NCI-H524 treated with DMSO at 0.1 percent for 48 hours (cell line): ENCODE data around the gene SLC38A10.
"Not testable (repeated sequence)": the region's sequence is repeated elsewhere in the genome, so short reads cannot be mapped to it uniquely, and the experiment has no call there.

Experiments used
- DNase-seq: peaks from one replicate; lab custom pipeline; 2025; lab: John Stamatoyannopoulos, UW

SLC38A10 gene

DNA sequence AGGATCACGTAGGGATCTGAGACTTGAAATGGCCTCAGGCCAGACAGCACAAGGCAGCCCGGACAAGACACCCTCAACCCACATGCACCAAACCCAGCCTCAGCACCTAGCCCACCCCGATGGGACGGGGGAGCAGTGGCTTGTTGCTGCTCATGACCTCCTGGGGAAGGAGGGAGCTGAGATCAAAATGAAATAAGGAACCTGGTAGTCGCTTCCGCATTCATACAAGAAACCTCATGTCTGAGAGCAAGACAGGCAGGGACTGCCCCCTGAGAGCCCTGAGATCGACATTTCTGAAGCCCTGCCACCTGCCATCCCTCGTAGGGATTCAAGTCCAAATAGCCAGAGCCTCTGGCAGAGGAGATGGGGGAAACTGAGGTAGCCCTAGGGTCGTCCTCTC lies 66.7 kb downstream of the SLC38A10 start:
- DNase-seq = no peak

DNA sequence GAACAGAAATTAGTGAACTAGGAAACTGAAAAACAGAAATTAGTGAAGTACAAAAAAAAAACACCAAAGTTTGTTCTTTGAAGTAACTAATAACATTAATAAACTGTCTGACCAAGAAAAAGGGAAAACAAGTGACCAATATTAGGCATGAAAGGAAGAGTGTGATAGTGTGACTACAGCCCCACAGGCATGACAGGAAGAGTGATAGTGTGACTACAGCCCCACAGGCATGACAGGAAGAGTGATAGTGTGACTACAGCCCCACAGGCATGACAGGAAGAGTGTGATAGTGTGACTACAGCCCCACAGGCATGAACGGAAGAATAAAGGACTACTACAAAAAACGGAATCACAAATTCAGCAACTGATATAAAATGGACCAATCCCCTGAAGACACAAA lies 67.5 kb downstream of the SLC38A10 start:
- not testable (repeated sequence) for DNase-seq

GRCh38 chr17:81223762-81224130 lies 71.4 kb downstream of the SLC38A10 start:
- no peak for DNase-seq

- peak; percentile 95 for DNase-seq
Measured at GRCh38 chr17:81222906-81223761, 72.0 kb downstream of the SLC38A10 start, which contains the start of gene CEP131. CEP131 (minus strand) TSS chr17:81222965; CDS start chr17:81220056, 2,909 bp downstream.

GRCh38 chr17:81222620-81222905 lies 72.5 kb downstream of the SLC38A10 start:
- DNase-seq = no peak

DNA sequence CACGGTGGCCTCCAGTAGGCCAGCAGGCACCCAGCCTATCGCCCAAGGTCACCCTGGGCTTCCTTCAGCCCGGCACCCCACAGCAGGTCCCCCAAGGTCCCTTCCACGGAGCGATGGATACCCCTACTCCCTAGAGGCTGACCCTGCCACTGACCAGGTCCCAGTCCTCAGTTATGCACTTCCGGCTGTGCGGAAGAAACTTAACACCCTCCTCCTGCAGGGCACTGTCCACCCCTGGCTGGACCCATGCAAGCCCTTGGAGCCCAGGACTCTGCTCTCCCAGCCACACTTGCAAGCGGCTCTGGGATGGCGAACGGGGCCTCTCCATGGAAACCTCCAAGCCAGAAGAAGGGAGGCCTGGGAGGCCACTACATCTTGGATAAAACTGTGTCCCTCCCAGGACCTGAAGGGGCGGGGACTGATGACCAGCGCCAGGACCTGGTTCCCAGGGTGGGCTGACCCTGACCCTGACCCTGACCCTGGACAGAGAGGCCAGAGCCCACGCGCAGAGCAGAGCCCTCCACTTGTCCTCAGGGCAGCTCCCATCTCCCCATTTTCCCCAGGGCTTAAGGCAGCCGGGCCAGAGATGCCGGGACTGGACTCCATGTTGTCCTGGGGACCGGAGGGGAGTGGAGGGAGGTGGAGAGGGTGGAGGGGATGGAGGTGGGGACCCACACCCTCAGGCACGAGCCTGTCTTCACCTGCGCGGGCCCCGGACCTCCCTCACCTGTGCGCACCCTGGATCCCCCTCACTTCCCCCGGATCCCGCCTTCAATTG lies 73.1 kb downstream of the SLC38A10 start:
- no peak for DNase-seq

DNA sequence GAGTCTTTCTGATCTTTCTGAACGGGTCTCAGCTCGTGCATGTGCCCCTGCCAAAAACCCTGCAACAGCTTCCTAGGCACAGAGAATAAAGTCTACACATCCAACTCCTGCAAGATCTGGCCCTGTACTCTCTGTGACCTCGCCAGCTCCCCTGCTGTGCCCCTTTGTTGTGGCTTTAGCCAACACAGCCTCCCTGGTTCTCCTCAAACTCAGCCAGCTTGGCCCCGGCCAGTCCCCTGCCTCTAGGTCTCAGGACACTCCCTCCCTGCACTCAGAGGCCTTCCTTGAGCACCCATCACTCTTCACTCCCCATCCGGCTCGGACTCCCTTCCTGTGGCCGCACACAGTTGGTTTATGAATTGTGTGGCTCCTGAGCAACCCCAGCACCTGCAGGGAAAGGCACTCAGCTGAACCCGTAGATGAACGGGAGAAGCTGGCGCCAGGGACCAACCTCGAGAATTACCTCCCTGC lies 73.7 kb downstream of the SLC38A10 start:
- no peak for DNase-seq

DNA sequence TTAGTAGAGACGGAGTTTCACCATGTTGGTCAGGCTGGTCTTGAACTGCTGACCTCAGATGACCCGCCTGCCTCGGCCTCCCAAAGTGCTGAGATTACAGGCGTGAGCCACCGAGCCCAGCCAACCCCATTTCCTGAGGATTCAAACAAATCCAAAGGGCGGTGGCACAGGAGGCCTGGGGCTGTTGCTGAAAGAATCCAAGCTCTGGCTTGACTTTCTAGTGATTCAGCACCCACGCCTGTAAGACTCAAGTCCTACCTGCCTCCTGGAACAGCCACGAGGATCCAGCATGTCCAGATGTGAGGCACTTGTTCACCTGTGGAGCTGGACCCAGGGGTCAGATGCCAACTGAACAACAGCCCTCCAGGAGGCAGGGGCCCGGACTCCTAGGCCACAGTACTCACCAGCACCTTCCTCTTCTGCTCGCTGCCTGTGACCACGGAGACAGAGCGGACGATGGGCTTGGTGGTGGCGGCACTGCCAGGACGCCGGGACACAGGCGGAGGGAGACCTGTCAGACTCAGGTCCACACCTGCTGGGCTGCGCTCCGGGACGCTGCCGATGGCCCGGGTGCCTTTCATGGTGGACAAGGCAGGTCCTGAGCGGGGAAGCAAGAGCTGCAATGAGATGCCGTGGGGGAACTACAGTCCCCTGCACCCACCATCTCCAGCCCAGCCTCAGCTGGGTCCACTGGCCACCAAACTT lies 75.5 kb downstream of the SLC38A10 start:
- no peak for DNase-seq

GRCh38 chr17:81218991-81219390 lies 76.1 kb downstream of the SLC38A10 start:
- DNase-seq = no peak

DNA sequence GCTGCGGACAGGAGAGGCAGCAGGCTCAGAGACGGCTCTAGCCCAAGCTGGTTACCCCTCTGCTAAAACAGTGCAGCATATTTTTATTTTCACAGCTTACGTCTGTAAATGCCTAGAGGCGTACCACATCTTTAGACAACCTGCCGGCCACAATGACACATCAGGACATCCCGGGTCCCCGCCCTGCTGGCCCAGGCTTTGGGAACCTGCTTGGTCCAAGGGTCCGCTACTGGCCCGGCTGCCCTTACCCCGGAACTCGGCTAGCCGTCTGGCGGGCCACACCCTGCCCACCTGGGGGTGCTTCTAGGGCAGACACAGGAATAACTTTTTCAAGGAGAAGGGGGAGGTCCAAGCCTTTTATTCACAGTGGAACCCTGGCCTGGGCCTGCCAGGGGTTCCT lies 76.6 kb downstream of the SLC38A10 start:
- DNase-seq = no peak

GRCh38 chr17:81217491-81217890 lies 77.6 kb downstream of the SLC38A10 start:
- DNase-seq = no peak

DNA sequence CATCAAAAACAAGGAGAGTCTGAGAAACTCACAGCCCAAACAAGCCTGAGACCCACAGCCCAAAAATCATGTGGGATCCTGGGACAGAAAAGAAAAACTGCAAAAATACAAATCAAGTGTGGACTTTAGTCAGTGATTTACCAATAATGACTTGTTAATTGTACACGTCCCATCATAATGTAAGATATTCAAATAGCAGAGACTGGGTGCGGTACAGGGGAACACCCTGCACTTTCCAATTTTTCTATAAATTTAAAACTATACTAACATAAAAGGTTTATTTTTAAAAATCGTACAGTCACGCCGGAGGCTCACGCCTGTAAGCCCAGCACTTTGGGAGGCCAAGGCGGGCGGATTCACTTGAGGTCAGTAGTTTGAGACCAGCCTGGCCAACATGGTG lies 81.1 kb downstream of the SLC38A10 start:
- DNase-seq = no peak

- no peak for DNase-seq
Measured at GRCh38 chr17:81212365-81212764, 82.7 kb downstream of the SLC38A10 start.

GRCh38 chr17:81210868-81211267 lies 84.2 kb downstream of the SLC38A10 start:
- DNase-seq = no peak

- no peak for DNase-seq
Measured at GRCh38 chr17:81210466-81210865, 84.6 kb downstream of the SLC38A10 start.

GRCh38 chr17:81209141-81209540 lies 86.0 kb downstream of the SLC38A10 start:
- DNase-seq = no peak

DNA sequence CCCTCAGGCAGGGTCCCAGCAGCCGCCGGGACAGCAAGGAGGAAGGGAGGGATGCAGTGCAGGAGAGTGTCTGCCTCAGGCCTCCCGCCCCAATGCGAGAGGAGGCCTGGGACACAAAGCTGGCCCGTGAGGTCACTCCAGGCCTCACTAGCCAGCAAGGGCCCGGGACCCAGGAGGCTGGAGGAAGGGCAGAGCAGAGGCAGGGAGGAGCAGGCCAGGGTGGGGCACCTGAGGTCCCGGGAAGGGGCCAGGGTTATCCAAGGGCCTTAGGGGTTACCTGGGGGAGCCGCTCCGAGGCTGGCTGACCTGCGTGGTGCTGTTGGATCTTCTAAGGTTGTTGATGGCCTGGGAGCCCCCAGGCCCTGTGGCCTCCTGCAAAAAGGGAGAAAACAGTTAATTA lies 86.5 kb downstream of the SLC38A10 start:
- DNase-seq = no peak

DNA sequence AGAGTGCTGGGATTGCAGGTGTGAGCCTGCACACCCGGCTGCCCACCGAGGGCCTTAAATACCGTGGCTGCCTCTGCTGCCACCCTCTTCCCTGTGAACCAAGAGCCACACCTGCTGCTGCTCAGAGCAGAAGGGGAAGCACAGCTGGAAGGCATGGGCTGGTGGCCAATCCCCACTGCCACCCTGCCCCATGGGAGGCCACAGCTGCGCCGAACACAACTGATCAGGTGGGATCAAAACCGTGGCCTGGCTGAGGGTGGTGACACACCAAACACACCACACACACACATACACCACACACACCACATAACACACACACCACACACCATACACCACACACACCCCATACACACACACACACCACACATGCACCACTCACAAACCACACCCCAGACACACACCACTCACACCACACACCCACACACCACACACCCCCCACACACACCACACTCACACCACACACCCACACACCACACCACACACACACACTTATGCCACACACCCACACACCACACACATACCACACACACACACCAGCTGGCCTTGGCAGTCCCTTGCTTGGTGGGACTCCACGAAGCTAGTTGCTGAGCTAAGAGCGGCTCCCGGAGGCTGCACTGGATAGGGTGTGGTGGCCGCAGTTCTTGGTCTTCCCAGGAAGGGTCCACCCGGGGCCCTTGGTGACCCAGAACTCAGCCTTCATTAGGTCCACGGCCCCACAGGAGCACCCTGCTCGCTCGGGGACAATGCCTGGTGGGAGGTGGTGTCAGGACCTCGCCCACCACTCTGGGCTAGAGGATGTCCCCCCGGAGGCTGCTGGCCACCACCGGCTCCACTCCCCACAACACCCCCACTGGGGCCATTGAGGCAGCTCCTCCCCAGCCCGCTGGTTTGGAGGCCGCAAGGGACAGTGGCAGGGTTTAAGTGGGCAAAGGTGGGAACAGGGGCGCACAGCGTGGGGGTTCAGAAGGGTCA lies 87.2 kb downstream of the SLC38A10 start:
- DNase-seq = no peak

DNA sequence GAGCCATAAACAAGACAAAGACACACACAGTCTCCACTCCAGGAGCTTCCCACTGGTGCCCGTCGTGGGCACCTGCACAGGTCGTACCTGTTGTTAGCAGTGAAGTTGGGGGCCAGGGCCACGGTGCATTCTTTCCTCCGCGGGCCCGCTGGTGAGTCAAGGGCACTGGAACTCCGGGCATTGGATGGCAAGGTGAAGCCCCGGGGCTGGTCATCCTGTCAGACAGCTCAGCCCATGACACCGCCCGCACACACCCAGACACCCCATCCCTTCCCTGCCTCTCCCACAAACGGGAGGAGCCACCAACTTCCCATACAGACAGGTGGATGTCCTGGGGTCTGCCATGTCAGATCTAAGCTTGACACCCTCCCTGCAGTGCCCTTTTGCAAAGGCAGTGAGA lies 88.5 kb downstream of the SLC38A10 start:
- no peak for DNase-seq

- DNase-seq = no peak
Measured at GRCh38 chr17:81206166-81206565, 88.9 kb downstream of the SLC38A10 start.

DNA sequence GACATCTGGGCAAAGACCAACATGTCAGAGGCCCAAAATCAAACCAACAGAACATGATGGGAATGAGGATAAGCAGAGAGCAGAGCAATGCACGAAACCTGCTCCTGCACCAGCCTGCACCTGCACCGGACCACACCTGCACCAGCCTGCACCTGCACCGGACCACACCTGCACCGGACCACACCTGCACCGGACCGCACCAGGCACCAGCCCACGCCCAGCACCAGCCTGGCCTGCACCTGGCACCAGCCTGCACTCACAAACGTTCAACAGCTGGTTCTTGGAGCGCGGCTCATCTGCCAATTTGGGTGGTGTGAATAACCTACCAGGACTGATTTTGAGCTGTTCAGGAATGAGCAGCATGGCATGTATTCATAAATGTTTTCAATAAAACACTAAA lies 90.5 kb downstream of the SLC38A10 start:
- no peak for DNase-seq

GRCh38 chr17:81203136-81203535 lies 92.0 kb downstream of the SLC38A10 start:
- DNase-seq = no peak
